Tibial artery (tissue), 4 donors: Measurements from ENCODE around the gene SPINDOC.

ENCODE experiments used
- DNase-seq, 2 donors: peaks; one replicate each; pipeline ENCODE4 v3.0.0-alpha.2; 2019
- H3K27ac ChIP-seq, 2 donors: fragments of 200-600 bp; sonication (generic) in 1 of 2; 1 replicate in 1 of 2; 2 replicates in 1 of 2; pipeline ENCODE4 v1.5.1; 2018 to 2019; ENCODE audit warnings: mild to moderate bottlenecking in 1 of 2
- H3K27me3 ChIP-seq, 2 donors: fragments of 200-600 bp; sonication (generic) in 1 of 2; one replicate each; pipeline versions ENCODE4 v1.5.1 to v1.6.0; 2016 to 2019
- H3K36me3 ChIP-seq, 3 donors: fragments of 200-600 bp; sonication (generic) in 2 of 3; one replicate each; pipeline ENCODE4 v1.5.1; 2016 to 2019; ENCODE audit warnings: mild to moderate bottlenecking in 2 of 3
- H3K4me1 ChIP-seq, 4 donors: fragments of 200-600 bp; sonication (generic) in 2 of 4; 1 replicate in 3 of 4; 2 replicates in 1 of 4; pipeline ENCODE4 v1.5.1; 2016 to 2019
- H3K4me3 ChIP-seq, 2 donors: fragments of 200-600 bp; sonication (generic) in 1 of 2; 1 replicate in 1 of 2; 2 replicates in 1 of 2; pipeline ENCODE4 v1.5.1; 2018 to 2019; ENCODE audit warnings: mild to moderate bottlenecking in 2 of 2
- H3K9me3 ChIP-seq, 3 donors: fragments of 200-600 bp; sonication (generic) in 1 of 3; one replicate each; pipeline ENCODE4 v1.5.1; 2016 to 2019
- intact Hi-C: fragments of 100-400 bp; cut with DNase I; formaldehyde crosslinking; loops from one replicate; pipeline ENCODE4 v1.15.0; 2023; ENCODE audit warnings: low total_unique reads
- TF ChIP-seq, protein P1 (sequence below), 2 experiments: fragments of 200-600 bp in 1 of 2; fragments of 450-650 bp in 1 of 2; IDR thresholded peaks; one replicate each; pipeline ENCODE4 v1.5.1; 2017 to 2019; ENCODE audit warnings: antibody characterized with exemption in 2 of 2, mild to moderate bottlenecking in 1 of 2, moderate library complexity in 1 of 2

The SPINDOC gene

DNA sequence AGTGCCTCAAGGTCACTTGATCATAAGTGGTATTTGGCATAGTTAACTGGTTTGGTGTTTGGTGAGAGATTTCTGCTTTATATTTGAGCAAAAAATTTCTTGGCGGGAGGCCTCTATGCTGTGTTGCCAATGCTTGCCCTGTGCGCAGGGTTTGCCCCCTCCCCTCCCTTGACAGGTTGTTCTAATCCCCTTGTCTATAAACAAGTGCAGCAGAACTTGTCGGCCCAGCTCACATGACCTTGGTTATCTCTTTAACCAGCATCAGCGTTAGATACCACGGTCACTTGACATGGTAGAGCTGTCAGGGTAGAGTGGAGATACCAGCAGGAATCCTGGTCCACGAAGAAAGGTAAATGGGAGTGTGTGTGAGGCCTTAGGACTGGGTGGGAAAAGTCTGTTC is 61.3 kb downstream of the SPINDOC start:
- Histone ChIP-seq H3K4me3 (no peak overlapping the region), H3K27ac (peak overlapping the region; percentile 16 to 47), H3K27me3 (no peaks in the 10 kb centered on the region), H3K4me1 (peaks cover 0 to 57% (median 44%) of the 10 kb centered on the region in 4 donors), H3K9me3 (no peaks in the 10 kb centered on the region), H3K36me3 (peaks cover 0 to 5% (median 0%) of the 10 kb centered on the region in 3 donors)
- intact Hi-C loops = loop anchor here (5.0 kb wide), 1 partner anchor 37 kb away; the partner anchor contains the start of gene MARK2
- TF ChIP-seq, protein P1, sequence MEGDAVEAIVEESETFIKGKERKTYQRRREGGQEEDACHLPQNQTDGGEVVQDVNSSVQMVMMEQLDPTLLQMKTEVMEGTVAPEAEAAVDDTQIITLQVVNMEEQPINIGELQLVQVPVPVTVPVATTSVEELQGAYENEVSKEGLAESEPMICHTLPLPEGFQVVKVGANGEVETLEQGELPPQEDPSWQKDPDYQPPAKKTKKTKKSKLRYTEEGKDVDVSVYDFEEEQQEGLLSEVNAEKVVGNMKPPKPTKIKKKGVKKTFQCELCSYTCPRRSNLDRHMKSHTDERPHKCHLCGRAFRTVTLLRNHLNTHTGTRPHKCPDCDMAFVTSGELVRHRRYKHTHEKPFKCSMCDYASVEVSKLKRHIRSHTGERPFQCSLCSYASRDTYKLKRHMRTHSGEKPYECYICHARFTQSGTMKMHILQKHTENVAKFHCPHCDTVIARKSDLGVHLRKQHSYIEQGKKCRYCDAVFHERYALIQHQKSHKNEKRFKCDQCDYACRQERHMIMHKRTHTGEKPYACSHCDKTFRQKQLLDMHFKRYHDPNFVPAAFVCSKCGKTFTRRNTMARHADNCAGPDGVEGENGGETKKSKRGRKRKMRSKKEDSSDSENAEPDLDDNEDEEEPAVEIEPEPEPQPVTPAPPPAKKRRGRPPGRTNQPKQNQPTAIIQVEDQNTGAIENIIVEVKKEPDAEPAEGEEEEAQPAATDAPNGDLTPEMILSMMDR (IDR thresholded peaks at IDR 0.05) = no peak
- no peak for DNase-seq

DNA sequence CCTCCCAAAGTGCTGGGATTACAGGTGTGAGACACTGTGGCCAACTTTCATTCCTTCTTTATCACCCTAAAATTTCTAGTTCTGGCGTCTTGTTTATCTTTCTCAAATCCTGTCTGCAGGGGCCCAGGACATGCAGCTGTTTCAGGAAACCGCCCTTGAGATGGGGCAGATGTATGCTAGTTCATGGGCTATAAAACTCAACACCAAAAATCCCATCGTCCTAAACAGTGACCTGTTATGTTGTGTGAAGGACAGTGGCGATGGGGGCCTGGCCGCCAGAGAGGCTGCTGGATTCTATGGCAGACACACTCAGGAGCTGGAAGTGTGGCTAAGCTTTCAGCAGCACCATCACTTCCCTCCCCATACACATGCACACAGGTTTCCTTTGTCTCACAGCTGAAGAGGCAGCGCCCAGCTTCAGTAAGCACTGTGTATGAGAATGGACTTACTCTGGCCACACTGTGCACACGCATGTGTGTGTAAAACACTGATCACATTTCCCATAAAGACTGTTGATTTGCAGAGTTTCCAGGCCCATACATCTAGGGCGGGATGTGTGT is 62.3 kb downstream of the SPINDOC start:
- H3K27me3 ChIP-seq = no peaks in the 10 kb centered on the region
- peaks cover 0 to 58% (median 40%) of the 10 kb centered on the region in 4 donors for H3K4me1 ChIP-seq
- H3K36me3 ChIP-seq = peaks cover 0 to 5% (median 0%) of the 10 kb centered on the region in 3 donors
- DNase-seq = no peak
- TF ChIP-seq, protein P1 (IDR thresholded peaks at IDR 0.05) = no peak
- no peak overlapping the region for H3K27ac ChIP-seq
- H3K9me3 ChIP-seq = no peaks in the 10 kb centered on the region
- intact Hi-C loops = no loop called here
- H3K4me3 ChIP-seq = no peak overlapping the region

DNA sequence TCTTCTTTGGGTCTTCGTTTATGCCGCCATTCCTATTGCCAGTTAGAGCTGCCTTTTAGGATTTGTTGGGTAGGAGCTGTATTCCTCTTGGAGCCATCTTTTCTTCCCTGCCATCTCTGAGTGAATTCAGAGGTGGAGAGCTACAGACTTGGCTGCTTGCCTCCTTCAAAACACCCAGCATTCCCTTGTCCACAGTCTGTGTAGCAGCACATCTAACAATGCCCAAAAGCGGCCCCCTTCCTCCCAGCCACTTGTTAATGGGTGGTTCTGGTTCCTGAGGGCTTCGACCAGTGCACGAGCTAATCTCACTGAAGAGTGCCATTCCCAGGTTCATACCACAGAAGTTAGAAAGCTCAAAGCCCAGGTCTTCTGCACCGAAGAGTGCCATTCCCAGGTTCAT is 63.4 kb downstream of the SPINDOC start:
- TF ChIP-seq, protein P1 (IDR thresholded peaks at IDR 0.05) = no peak
- no peak overlapping the region for H3K27ac ChIP-seq
- H3K4me1 ChIP-seq = peaks cover 0 to 50% (median 35%) of the 10 kb centered on the region in 4 donors
- intact Hi-C loops = no loop called here
- peaks cover 0 to 5% (median 0%) of the 10 kb centered on the region in 3 donors for H3K36me3 ChIP-seq
- no peak for DNase-seq
- no peaks in the 10 kb centered on the region for H3K9me3 ChIP-seq
- no peak overlapping the region for H3K4me3 ChIP-seq
- H3K27me3 ChIP-seq = no peaks in the 10 kb centered on the region
